ENCODE results near the gene FXYD3. TPM values are rescaled to one million over a fixed set of nuclear protein-coding genes. Genes with fewer than 3 reads are reported as not detected.

Gene FXYD3
- total and polyA plus RNA-seq, 2 experiments from 2014 or later: 0.81 TPM; not detected in 1

DNA sequence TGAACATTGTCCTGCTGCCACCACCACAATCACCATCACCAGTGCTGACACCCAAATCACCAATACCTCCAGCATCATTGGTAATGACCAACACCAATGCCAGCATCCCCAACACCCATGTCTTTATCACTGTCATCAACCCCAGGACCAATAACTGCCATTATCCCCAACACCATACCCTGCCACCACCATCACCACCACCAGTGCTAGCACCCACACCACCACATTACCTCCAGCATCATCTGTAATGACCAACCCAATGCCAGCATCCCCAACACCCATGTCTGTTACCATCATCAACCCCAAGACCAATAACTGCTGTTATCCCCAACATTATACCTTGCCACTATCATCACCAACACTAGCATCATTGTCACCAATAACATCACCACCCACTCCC, 16.6 kb downstream of the FXYD3 start:
- TF ChIP-seq CREB1 (CRISPR knock-in tag; IDR thresholded peaks at IDR 0.05; ENCODE audit: low read depth): no peak
- H3K9me2 ChIP-seq (ENCODE audit: insufficient read depth): peaks cover 10% of the 10 kb centered on the region

DNA sequence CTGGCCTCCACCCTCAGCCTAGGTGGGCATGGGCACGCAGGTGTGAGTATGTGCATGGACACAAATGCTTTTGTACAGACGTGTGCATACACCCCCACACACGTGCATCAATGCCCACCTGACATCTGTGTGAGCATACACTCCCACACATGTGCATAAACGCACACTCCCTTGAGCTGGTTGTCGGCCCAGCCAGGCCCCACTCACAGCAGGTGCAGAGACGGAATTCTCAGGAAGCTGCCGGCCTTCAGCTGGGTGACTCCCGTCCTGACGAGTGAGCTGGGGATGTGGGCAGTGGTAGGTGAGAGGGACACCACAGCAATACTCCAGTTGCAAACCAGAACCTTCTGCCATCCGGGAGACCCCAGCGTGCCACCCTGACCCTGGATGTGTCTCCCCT, 18.2 kb downstream of the FXYD3 start:
- DNase-seq (ENCODE audit: low spot score): no peak
- Mint-ChIP-seq H3K9me3 (no peaks in the 10 kb centered on the region), H3K36me3 (ENCODE audit: low read depth) (no peaks in the 10 kb centered on the region; the same call in 2 of the 3 replicates), H3K4me3 (no peak overlapping the region), H3K4me1 (peaks cover 16% of the 10 kb centered on the region), H3K27ac (no peak overlapping the region), H3K27me3 (ENCODE audit: insufficient read depth, low read depth, poor library complexity) (peaks cover 4% of the 10 kb centered on the region)
- no peaks in the 10 kb centered on the region for H3K79me2 ChIP-seq (replicated peaks; ENCODE audit: insufficient read depth)
- ATAC-seq: no peak
- H4K20me1 ChIP-seq (replicated peaks; ENCODE audit: insufficient read depth): no peaks in the 10 kb centered on the region
- H3K4me3 ChIP-seq: no peak overlapping the region
- H3K4me1 ChIP-seq (ENCODE audit: insufficient read depth): peaks cover 11% of the 10 kb centered on the region; the same call in 1 of the 2 replicates
- no peaks in the 10 kb centered on the region for H3K36me3 ChIP-seq (ENCODE audit: insufficient read depth)
- no peaks in the 10 kb centered on the region for H3K27me3 ChIP-seq (ENCODE audit: insufficient read depth)
- H3F3A ChIP-seq (replicated peaks; ENCODE audit: low read depth): 0 out of 2 replicates have a peak, but pooled peaks cover 2% of the 10 kb centered on the region
- H3K4me2 ChIP-seq: no peak overlapping the region
- H3K9me2 ChIP-seq (ENCODE audit: insufficient read depth): peaks cover 10% of the 10 kb centered on the region
- H2AFZ ChIP-seq: no peak overlapping the region
- no peak overlapping the region for H3K27ac ChIP-seq (ENCODE audit: low read depth)
- TF ChIP-seq EZH2phosphoT487 (IDR thresholded peaks at IDR 0.05; ENCODE audit: unreplicated experiment) (no peak), EZH2 (IDR thresholded peaks at IDR 0.05; ENCODE audit: low read depth, unreplicated experiment) (no peak), JUNB (IDR thresholded peaks at IDR 0.05; ENCODE audit: unreplicated experiment) (no peak), NANOG (IDR thresholded peaks at IDR 0.05; ENCODE audit: borderline replicate concordance) (no peak), ZNF114 (CRISPR knock-in tag; IDR thresholded peaks at IDR 0.05) (no peak), STAT1 (IDR thresholded peaks at IDR 0.05; ENCODE audit: unreplicated experiment) (no peak), CREB1 (CRISPR knock-in tag; IDR thresholded peaks at IDR 0.05; ENCODE audit: low read depth) (no peak), ZNF331 (CRISPR knock-in tag; IDR thresholded peaks at IDR 0.05; ENCODE audit: low read depth) (no peak), POLR2AphosphoS5 (IDR thresholded peaks at IDR 0.05; ENCODE audit: low read depth) (no peak)
- TF ChIP-seq, protein P1, sequence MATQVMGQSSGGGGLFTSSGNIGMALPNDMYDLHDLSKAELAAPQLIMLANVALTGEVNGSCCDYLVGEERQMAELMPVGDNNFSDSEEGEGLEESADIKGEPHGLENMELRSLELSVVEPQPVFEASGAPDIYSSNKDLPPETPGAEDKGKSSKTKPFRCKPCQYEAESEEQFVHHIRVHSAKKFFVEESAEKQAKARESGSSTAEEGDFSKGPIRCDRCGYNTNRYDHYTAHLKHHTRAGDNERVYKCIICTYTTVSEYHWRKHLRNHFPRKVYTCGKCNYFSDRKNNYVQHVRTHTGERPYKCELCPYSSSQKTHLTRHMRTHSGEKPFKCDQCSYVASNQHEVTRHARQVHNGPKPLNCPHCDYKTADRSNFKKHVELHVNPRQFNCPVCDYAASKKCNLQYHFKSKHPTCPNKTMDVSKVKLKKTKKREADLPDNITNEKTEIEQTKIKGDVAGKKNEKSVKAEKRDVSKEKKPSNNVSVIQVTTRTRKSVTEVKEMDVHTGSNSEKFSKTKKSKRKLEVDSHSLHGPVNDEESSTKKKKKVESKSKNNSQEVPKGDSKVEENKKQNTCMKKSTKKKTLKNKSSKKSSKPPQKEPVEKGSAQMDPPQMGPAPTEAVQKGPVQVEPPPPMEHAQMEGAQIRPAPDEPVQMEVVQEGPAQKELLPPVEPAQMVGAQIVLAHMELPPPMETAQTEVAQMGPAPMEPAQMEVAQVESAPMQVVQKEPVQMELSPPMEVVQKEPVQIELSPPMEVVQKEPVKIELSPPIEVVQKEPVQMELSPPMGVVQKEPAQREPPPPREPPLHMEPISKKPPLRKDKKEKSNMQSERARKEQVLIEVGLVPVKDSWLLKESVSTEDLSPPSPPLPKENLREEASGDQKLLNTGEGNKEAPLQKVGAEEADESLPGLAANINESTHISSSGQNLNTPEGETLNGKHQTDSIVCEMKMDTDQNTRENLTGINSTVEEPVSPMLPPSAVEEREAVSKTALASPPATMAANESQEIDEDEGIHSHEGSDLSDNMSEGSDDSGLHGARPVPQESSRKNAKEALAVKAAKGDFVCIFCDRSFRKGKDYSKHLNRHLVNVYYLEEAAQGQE (IDR thresholded peaks at IDR 0.05; ENCODE audit: unreplicated experiment): no peak
- TF ChIP-seq, protein P2, sequence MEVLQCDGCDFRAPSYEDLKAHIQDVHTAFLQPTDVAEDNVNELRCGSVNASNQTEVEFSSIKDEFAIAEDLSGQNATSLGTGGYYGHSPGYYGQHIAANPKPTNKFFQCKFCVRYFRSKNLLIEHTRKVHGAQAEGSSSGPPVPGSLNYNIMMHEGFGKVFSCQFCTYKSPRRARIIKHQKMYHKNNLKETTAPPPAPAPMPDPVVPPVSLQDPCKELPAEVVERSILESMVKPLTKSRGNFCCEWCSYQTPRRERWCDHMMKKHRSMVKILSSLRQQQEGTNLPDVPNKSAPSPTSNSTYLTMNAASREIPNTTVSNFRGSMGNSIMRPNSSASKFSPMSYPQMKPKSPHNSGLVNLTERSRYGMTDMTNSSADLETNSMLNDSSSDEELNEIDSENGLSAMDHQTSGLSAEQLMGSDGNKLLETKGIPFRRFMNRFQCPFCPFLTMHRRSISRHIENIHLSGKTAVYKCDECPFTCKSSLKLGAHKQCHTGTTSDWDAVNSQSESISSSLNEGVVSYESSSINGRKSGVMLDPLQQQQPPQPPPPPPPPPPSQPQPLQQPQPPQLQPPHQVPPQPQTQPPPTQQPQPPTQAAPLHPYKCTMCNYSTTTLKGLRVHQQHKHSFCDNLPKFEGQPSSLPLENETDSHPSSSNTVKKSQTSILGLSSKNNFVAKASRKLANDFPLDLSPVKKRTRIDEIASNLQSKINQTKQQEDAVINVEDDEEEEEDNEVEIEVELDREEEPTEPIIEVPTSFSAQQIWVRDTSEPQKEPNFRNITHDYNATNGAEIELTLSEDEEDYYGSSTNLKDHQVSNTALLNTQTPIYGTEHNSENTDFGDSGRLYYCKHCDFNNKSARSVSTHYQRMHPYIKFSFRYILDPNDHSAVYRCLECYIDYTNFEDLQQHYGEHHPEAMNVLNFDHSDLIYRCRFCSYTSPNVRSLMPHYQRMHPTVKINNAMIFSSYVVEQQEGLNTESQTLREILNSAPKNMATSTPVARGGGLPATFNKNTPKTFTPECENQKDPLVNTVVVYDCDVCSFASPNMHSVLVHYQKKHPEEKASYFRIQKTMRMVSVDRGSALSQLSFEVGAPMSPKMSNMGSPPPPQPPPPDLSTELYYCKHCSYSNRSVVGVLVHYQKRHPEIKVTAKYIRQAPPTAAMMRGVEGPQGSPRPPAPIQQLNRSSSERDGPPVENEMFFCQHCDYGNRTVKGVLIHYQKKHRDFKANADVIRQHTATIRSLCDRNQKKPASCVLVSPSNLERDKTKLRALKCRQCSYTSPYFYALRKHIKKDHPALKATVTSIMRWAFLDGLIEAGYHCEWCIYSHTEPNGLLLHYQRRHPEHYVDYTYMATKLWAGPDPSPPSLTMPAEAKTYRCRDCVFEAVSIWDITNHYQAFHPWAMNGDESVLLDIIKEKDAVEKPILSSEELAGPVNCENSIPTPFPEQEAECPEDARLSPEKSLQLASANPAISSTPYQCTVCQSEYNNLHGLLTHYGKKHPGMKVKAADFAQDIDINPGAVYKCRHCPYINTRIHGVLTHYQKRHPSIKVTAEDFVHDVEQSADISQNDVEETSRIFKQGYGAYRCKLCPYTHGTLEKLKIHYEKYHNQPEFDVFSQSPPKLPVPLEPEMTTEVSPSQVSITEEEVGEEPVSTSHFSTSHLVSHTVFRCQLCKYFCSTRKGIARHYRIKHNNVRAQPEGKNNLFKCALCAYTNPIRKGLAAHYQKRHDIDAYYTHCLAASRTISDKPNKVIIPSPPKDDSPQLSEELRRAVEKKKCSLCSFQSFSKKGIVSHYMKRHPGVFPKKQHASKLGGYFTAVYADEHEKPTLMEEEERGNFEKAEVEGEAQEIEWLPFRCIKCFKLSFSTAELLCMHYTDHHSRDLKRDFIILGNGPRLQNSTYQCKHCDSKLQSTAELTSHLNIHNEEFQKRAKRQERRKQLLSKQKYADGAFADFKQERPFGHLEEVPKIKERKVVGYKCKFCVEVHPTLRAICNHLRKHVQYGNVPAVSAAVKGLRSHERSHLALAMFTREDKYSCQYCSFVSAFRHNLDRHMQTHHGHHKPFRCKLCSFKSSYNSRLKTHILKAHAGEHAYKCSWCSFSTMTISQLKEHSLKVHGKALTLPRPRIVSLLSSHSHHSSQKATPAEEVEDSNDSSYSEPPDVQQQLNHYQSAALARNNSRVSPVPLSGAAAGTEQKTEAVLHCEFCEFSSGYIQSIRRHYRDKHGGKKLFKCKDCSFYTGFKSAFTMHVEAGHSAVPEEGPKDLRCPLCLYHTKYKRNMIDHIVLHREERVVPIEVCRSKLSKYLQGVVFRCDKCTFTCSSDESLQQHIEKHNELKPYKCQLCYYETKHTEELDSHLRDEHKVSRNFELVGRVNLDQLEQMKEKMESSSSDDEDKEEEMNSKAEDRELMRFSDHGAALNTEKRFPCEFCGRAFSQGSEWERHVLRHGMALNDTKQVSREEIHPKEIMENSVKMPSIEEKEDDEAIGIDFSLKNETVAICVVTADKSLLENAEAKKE (CRISPR knock-in tag; IDR thresholded peaks at IDR 0.05): no peak

More for the DNA sequence above, 16.6 kb downstream of the FXYD3 start:
- H3K79me2 ChIP-seq (replicated peaks; ENCODE audit: insufficient read depth): no peaks in the 10 kb centered on the region
- no peak for DNase-seq (ENCODE audit: low spot score)
- no peaks in the 10 kb centered on the region for H4K20me1 ChIP-seq (replicated peaks; ENCODE audit: insufficient read depth)
- H3K27ac ChIP-seq (ENCODE audit: low read depth): no peak overlapping the region
- Mint-ChIP-seq H3K4me1 (peaks cover 12% of the 10 kb centered on the region), H3K4me3 (no peak overlapping the region), H3K27ac (no peak overlapping the region), H3K27me3 (ENCODE audit: insufficient read depth, low read depth, poor library complexity) (peaks cover 4% of the 10 kb centered on the region), H3K36me3 (ENCODE audit: low read depth) (no peaks in the 10 kb centered on the region; the same call in 2 of the 3 replicates), H3K9me3 (no peaks in the 10 kb centered on the region)
- H3K4me2 ChIP-seq: no peak overlapping the region
- 0 out of 2 replicates have a peak, but pooled peaks cover 2% of the 10 kb centered on the region for H3F3A ChIP-seq (replicated peaks; ENCODE audit: low read depth)
- H3K4me3 ChIP-seq: no peak overlapping the region
- H3K4me1 ChIP-seq (ENCODE audit: insufficient read depth): peaks cover 11% of the 10 kb centered on the region; the same call in 1 of the 2 replicates
- ATAC-seq: no peak
- H3K36me3 ChIP-seq (ENCODE audit: insufficient read depth): no peaks in the 10 kb centered on the region
- no peaks in the 10 kb centered on the region for H3K27me3 ChIP-seq (ENCODE audit: insufficient read depth)
- H2AFZ ChIP-seq: no peak overlapping the region

Measured in GM23338 (cell line).